Adipose tissue (tissue), 3 donors: ENCODE results near the gene KIRREL3. TPM values are rescaled to one million over a fixed set of nuclear protein-coding genes. Genes with fewer than 3 reads are reported as not detected.

Source experiments
- H3K27ac ChIP-seq: one replicate; pipeline ENCODE4 v1.5.1; 2013; ENCODE audit warnings: low read depth, low read length
- WGBS, 3 donors: extraction: QIAGEN DNeasy Blood & Tissue Kit; methylation state at CpG; one replicate each; pipeline ENCODE4 v1.1.7; 2013; 5-methylcytosine and 5-hydroxymethylcytosine counted together
- polyA plus RNA-seq, 3 donors: library from polyadenylated mRNA; stranded (reverse); fragments of 200-250 nt; gene quantifications; one replicate each; pipeline ENCODE4 v1.2.3, GENCODE V29; 2013
- donor health status: healthy with polysubstance abuse.
- donor health status: Bipolar disorder and iron deficiency.
- donor health status: healthy.

Gene KIRREL3
- polyA plus RNA-seq, 3 donors, result 0.04 to 0.34 (median 0.13) TPM

- 12 to 17% (median 16%) methylated on average over 14 to 16 of the region's 16 CpGs for WGBS, 3 donors
- H3K27ac ChIP-seq, result no peak overlapping the region
These were observed 2.2 kb upstream of the KIRREL3 start for GRCh38 chr11:127002669-127003259.

- H3K27ac ChIP-seq, result no peak overlapping the region
- 3 to 6% (median 4%) methylated on average over 6 of the region's 6 CpGs for WGBS, 3 donors
These were observed 411 bp upstream of the KIRREL3 start for GRCh38 chr11:127000981-127001380.

- WGBS, 3 donors, result 61 to 66% (median 65%) methylated on average over 5 of the region's 5 CpGs
- H3K27ac ChIP-seq, result no peak overlapping the region
These were observed 1.2 kb downstream of the KIRREL3 start for GRCh38 chr11:126999366-126999765.

GRCh38 chr11:126997641-126998040, 2.9 kb downstream of the KIRREL3 start:
- WGBS, 3 donors, result 59 to 82% (median 82%) methylated on average over 4 of the region's 4 CpGs
- no peak overlapping the region for H3K27ac ChIP-seq

- 47 to 54% (median 48%) methylated on average over 5 of the region's 5 CpGs for WGBS, 3 donors
- no peak overlapping the region for H3K27ac ChIP-seq
These were observed 3.4 kb downstream of the KIRREL3 start for GRCh38 chr11:126997196-126997595.

GRCh38 chr11:126996036-126996804, 4.3 kb downstream of the KIRREL3 start:
- WGBS, 3 donors, result 56 to 61% (median 59%) methylated on average over 4 of the region's 4 CpGs
- H3K27ac ChIP-seq, result no peak overlapping the region

GRCh38 chr11:126993599-126993998, 7.0 kb downstream of the KIRREL3 start:
- WGBS, 3 donors, result 90 to 96% (median 90%) methylated on average over 2 of the region's 2 CpGs
- H3K27ac ChIP-seq, result no peak overlapping the region

- WGBS, 3 donors, result 59 to 80% (median 71%) methylated on average over 2 of the region's 2 CpGs
- no peak overlapping the region for H3K27ac ChIP-seq
These were observed 7.8 kb downstream of the KIRREL3 start for GRCh38 chr11:126992804-126993111.

GRCh38 chr11:126992065-126992803, 8.3 kb downstream of the KIRREL3 start:
- 65 to 75% (median 70%) methylated on average over 6 of the region's 6 CpGs for WGBS, 3 donors
- H3K27ac ChIP-seq, result no peak overlapping the region

- H3K27ac ChIP-seq, result no peak overlapping the region
- WGBS, 3 donors, result 59 to 68% (median 64%) methylated on average over 2 of the region's 2 CpGs
These were observed 9.0 kb downstream of the KIRREL3 start for GRCh38 chr11:126991596-126991995.

GRCh38 chr11:126990716-126991480, 9.7 kb downstream of the KIRREL3 start:
- WGBS, 3 donors, result 47 to 51% (median 48%) methylated on average over 11 of the region's 11 CpGs

GRCh38 chr11:126989942-126990715, 10.4 kb downstream of the KIRREL3 start:
- H3K27ac ChIP-seq, result no peak overlapping the region
- 20 to 30% (median 25%) methylated on average over 22 of the region's 22 CpGs for WGBS, 3 donors

More at GRCh38 chr11:126990716-126991480, 9.7 kb downstream of the KIRREL3 start:
- H3K27ac ChIP-seq, result no peak overlapping the region

GRCh38 chr11:126988655-126989054, 11.9 kb downstream of the KIRREL3 start:
- no peak overlapping the region for H3K27ac ChIP-seq
- WGBS, 3 donors, result 70 to 94% (median 80%) methylated on average over 7 of the region's 7 CpGs

- 62 to 81% (median 68%) methylated on average over 2 of the region's 2 CpGs for WGBS, 3 donors
- no peak overlapping the region for H3K27ac ChIP-seq
These were observed 18.9 kb downstream of the KIRREL3 start for GRCh38 chr11:126981635-126982034.

GRCh38 chr11:126978911-126979310, 21.7 kb downstream of the KIRREL3 start:
- 40 to 86% (median 86%) methylated on average over 5 of the region's 5 CpGs for WGBS, 3 donors
- H3K27ac ChIP-seq, result no peak overlapping the region

GRCh38 chr11:126978165-126978564, 22.4 kb downstream of the KIRREL3 start:
- H3K27ac ChIP-seq, result no peak overlapping the region
- WGBS, 3 donors, result 56 to 76% (median 69%) methylated on average over 3 of the region's 3 CpGs

GRCh38 chr11:126973051-126973450, 27.5 kb downstream of the KIRREL3 start:
- 85 to 89% (median 85%) methylated on average over 2 of the region's 2 CpGs for WGBS, 3 donors
- no peak overlapping the region for H3K27ac ChIP-seq

- no peak overlapping the region for H3K27ac ChIP-seq
- WGBS, 3 donors, result 64 to 84% (median 75%) methylated on average over 5 of the region's 5 CpGs
These were observed 29.3 kb downstream of the KIRREL3 start for GRCh38 chr11:126971305-126971704.
